ENCODE data around the gene PRRC2B.

PRRC2B gene

GRCh38 chr9:131481441-131482342 lies 87.8 kb downstream of the PRRC2B start:
- no peaks in the 10 kb centered on the region for H3K9me3 ChIP-seq (ENCODE audit: control insufficient read depth in 5 of 5, low read length in 5 of 5)
- H3K4me1 ChIP-seq (ENCODE audit: control insufficient read depth in 5 of 5, insufficient read depth in 5 of 5, low read length in 5 of 5) = peaks cover 0 to 4% (median 0%) of the 10 kb centered on the region in 5 donors
- H3K27me3 ChIP-seq (ENCODE audit: control insufficient read depth in 5 of 5, insufficient read depth in 4 of 5, low read length in 5 of 5) = no peaks in the 10 kb centered on the region
- peaks cover 4 to 96% (median 89%) of the 10 kb centered on the region in 5 donors for H3K36me3 ChIP-seq (ENCODE audit: control insufficient read depth in 5 of 5, insufficient read depth in 5 of 5, low read length in 5 of 5)
- no peak overlapping the region for H3K27ac ChIP-seq (ENCODE audit: low read depth, low read length)
- no peak overlapping the region for H3K9ac ChIP-seq (ENCODE audit: low read length in 5 of 5)
- H3K4me3 ChIP-seq (ENCODE audit: low read depth in 1 of 5, low read length in 5 of 5) = no peak overlapping the region

DNA sequence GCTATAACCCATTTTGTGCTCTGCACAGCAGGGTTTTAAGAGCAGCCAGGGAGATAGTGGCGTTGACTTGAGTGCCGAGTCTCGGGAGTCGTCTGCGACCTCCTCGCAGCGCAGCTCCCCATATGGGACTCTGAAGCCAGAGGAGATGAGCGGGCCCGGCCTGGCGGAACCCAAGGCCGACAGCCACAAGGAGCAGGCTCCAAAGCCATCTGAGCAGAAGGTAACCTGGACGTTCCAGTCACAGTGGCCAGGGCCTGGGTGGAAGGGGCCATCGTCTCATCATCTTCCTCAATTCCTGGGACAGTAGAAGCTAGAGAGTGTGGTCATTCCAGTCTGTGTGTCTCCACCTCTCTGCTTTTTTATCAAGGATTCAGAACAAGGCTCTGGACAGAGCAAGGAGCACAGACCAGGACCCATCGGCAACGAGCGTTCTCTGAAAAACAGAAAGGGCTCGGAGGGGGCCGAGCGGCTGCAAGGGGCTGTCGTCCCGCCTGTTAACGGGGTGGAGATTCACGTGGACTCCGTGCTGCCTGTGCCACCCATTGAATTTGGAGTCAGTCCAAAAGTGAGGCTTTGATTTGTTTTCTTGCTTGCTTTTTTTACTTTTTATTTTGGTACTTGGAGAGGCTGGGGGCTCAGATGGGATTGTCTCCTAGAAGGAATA lies 88.6 kb downstream of the PRRC2B start:
- Histone ChIP-seq H3K9ac (ENCODE audit: low read length in 5 of 5) (no peak overlapping the region), H3K27me3 (ENCODE audit: control insufficient read depth in 5 of 5, insufficient read depth in 4 of 5, low read length in 5 of 5) (no peaks in the 10 kb centered on the region), H3K4me3 (ENCODE audit: low read depth in 1 of 5, low read length in 5 of 5) (no peak overlapping the region), H3K36me3 (ENCODE audit: control insufficient read depth in 5 of 5, insufficient read depth in 5 of 5, low read length in 5 of 5) (peaks cover 4 to 96% (median 89%) of the 10 kb centered on the region in 5 donors), H3K4me1 (ENCODE audit: control insufficient read depth in 5 of 5, insufficient read depth in 5 of 5, low read length in 5 of 5) (peaks cover 0 to 4% (median 0%) of the 10 kb centered on the region in 5 donors), H3K9me3 (ENCODE audit: control insufficient read depth in 5 of 5, low read length in 5 of 5) (no peaks in the 10 kb centered on the region), H3K27ac (ENCODE audit: low read depth, low read length) (no peak overlapping the region)

- H3K27me3 ChIP-seq (ENCODE audit: control insufficient read depth in 5 of 5, insufficient read depth in 4 of 5, low read length in 5 of 5) = no peaks in the 10 kb centered on the region
- no peak overlapping the region for H3K27ac ChIP-seq (ENCODE audit: low read depth, low read length)
- H3K4me3 ChIP-seq (ENCODE audit: low read depth in 1 of 5, low read length in 5 of 5) = no peak overlapping the region
- peaks cover 0 to 4% (median 0%) of the 10 kb centered on the region in 5 donors for H3K4me1 ChIP-seq (ENCODE audit: control insufficient read depth in 5 of 5, insufficient read depth in 5 of 5, low read length in 5 of 5)
- no peaks in the 10 kb centered on the region for H3K9me3 ChIP-seq (ENCODE audit: control insufficient read depth in 5 of 5, low read length in 5 of 5)
- H3K9ac ChIP-seq (ENCODE audit: low read length in 5 of 5) = no peak overlapping the region
- H3K36me3 ChIP-seq (ENCODE audit: control insufficient read depth in 5 of 5, insufficient read depth in 5 of 5, low read length in 5 of 5) = peaks cover 4 to 97% (median 90%) of the 10 kb centered on the region in 5 donors
These were observed 89.6 kb downstream of the PRRC2B start for GRCh38 chr9:131483319-131484050.

- Histone ChIP-seq H3K9ac (ENCODE audit: low read length in 5 of 5) (no peak overlapping the region), H3K4me3 (ENCODE audit: low read depth in 1 of 5, low read length in 5 of 5) (no peak overlapping the region), H3K27me3 (ENCODE audit: control insufficient read depth in 5 of 5, insufficient read depth in 4 of 5, low read length in 5 of 5) (no peaks in the 10 kb centered on the region), H3K9me3 (ENCODE audit: control insufficient read depth in 5 of 5, low read length in 5 of 5) (no peaks in the 10 kb centered on the region), H3K36me3 (ENCODE audit: control insufficient read depth in 5 of 5, insufficient read depth in 5 of 5, low read length in 5 of 5) (peaks cover 4 to 97% (median 90%) of the 10 kb centered on the region in 5 donors), H3K4me1 (ENCODE audit: control insufficient read depth in 5 of 5, insufficient read depth in 5 of 5, low read length in 5 of 5) (peaks cover 0 to 4% (median 0%) of the 10 kb centered on the region in 5 donors), H3K27ac (ENCODE audit: low read depth, low read length) (no peak overlapping the region)
These were observed 90.2 kb downstream of the PRRC2B start for GRCh38 chr9:131484051-131484445.

DNA sequence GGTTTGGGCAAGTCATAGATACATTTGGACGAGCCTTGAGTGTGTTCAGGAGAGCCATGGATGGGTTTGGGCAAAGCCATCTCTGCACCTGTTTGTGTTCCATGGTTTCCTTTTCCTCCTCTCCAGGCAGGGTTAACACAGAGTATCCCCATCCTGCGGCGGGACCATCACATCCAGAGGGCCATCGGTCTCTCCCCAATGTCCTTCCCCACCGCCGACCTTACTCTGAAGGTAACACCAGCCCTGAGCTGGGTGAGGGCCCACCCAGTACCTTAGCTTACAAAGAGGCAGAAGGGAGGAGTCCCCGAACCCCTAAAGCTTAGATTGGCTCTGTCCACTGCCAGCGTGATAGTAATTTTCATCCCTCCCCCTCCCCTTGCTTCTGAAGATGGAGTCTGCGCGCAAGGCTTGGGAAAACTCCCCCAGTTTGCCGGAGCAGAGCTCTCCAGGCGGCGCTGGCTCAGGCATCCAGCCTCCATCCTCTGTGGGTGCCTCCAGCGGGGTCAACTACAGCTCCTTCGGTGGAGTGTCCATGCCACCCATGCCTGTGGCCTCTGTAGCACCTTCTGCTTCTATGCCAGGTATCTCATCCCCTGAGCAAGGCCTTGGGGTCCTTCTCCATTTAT lies 90.8 kb downstream of the PRRC2B start:
- no peak overlapping the region for H3K4me3 ChIP-seq (ENCODE audit: low read depth in 1 of 5, low read length in 5 of 5)
- H3K9ac ChIP-seq (ENCODE audit: low read length in 5 of 5) = no peak overlapping the region
- H3K27ac ChIP-seq (ENCODE audit: low read depth, low read length) = no peak overlapping the region

GRCh38 chr9:131485206-131485605 lies 91.3 kb downstream of the PRRC2B start:
- H3K36me3 ChIP-seq (ENCODE audit: control insufficient read depth in 5 of 5, insufficient read depth in 5 of 5, low read length in 5 of 5) = peaks cover 0 to 97% (median 90%) of the 10 kb centered on the region in 5 donors

More for the DNA sequence above, 90.8 kb downstream of the PRRC2B start:
- no peaks in the 10 kb centered on the region for H3K9me3 ChIP-seq (ENCODE audit: control insufficient read depth in 5 of 5, low read length in 5 of 5)
- peaks cover under 1 to 97% (median 90%) of the 10 kb centered on the region in 5 donors for H3K36me3 ChIP-seq (ENCODE audit: control insufficient read depth in 5 of 5, insufficient read depth in 5 of 5, low read length in 5 of 5)
- H3K4me1 ChIP-seq (ENCODE audit: control insufficient read depth in 5 of 5, insufficient read depth in 5 of 5, low read length in 5 of 5) = peaks cover 0 to 4% (median 0%) of the 10 kb centered on the region in 5 donors
- no peaks in the 10 kb centered on the region for H3K27me3 ChIP-seq (ENCODE audit: control insufficient read depth in 5 of 5, insufficient read depth in 4 of 5, low read length in 5 of 5)

DNA sequence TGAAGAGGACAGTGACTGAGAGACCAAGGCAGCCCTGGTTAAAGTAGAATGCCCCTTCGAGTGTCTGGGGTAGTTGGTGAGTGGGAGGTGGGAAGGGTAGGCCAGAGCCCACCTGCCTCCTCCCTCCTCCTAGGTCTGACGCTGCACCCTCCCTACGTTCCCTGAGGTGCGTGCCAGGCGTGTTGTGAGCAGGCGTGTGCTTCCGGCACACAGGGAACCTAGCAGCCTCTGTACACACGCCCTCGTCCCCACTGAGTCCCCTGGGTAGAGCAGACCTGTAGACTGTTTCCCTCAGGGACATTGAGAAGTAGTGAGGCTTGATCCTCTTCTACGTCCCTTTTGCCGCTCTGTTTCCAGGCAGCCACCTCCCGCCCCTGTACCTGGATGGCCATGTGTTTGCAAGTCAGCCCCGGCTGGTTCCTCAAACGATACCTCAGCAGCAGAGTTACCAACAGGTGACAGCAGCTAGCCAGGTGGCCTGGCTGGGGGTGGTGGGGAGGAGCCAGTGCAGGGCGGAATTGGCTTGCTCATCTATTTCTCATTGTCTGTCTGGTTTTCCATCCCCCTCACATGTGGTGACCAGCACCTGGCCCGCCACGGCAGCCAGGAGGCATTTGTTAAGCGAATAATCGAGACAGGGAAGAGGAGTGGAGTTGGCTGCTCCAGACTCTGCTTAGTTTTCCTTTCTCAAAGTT lies 92.0 kb downstream of the PRRC2B start:
- H3K4me3 ChIP-seq (ENCODE audit: low read depth in 1 of 5, low read length in 5 of 5) = no peak overlapping the region
- peaks cover 0 to 97% (median 95%) of the 10 kb centered on the region in 5 donors for H3K36me3 ChIP-seq (ENCODE audit: control insufficient read depth in 5 of 5, insufficient read depth in 5 of 5, low read length in 5 of 5)
- no peak overlapping the region for H3K9ac ChIP-seq (ENCODE audit: low read length in 5 of 5)
- no peak overlapping the region for H3K27ac ChIP-seq (ENCODE audit: low read depth, low read length)
- no peaks in the 10 kb centered on the region for H3K9me3 ChIP-seq (ENCODE audit: control insufficient read depth in 5 of 5, low read length in 5 of 5)
- peaks cover 0 to 4% (median 0%) of the 10 kb centered on the region in 5 donors for H3K4me1 ChIP-seq (ENCODE audit: control insufficient read depth in 5 of 5, insufficient read depth in 5 of 5, low read length in 5 of 5)
- H3K27me3 ChIP-seq (ENCODE audit: control insufficient read depth in 5 of 5, insufficient read depth in 4 of 5, low read length in 5 of 5) = no peaks in the 10 kb centered on the region

More at GRCh38 chr9:131485206-131485605, 91.3 kb downstream of the PRRC2B start:
- no peak overlapping the region for H3K27ac ChIP-seq (ENCODE audit: low read depth, low read length)
- H3K9ac ChIP-seq (ENCODE audit: low read length in 5 of 5) = no peak overlapping the region
- H3K4me1 ChIP-seq (ENCODE audit: control insufficient read depth in 5 of 5, insufficient read depth in 5 of 5, low read length in 5 of 5) = peaks cover 0 to 4% (median 0%) of the 10 kb centered on the region in 5 donors
- H3K9me3 ChIP-seq (ENCODE audit: control insufficient read depth in 5 of 5, low read length in 5 of 5) = no peaks in the 10 kb centered on the region
- H3K4me3 ChIP-seq (ENCODE audit: low read depth in 1 of 5, low read length in 5 of 5) = no peak overlapping the region
- H3K27me3 ChIP-seq (ENCODE audit: control insufficient read depth in 5 of 5, insufficient read depth in 4 of 5, low read length in 5 of 5) = no peaks in the 10 kb centered on the region

DNA sequence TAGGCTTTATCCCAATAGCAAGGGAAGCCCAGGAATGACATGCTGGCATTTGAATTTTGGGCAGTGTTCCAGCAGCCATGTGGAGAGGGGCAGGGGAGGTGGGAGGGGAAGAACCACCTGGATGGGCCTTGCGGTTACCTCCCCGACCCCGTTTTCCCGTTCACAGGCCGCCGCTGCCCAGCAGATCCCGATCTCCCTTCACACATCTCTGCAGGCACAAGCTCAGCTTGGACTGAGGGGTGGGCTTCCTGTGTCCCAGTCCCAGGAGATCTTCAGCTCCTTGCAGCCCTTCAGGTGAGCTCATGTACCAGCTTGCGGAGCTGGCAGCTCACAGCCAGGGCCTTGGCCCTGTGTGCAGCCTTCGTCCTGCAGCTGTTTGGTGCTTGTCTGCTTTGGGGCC lies 93.1 kb downstream of the PRRC2B start:
- H3K36me3 ChIP-seq (ENCODE audit: control insufficient read depth in 5 of 5, insufficient read depth in 5 of 5, low read length in 5 of 5) = peaks cover 0 to 100% (median 99%) of the 10 kb centered on the region in 5 donors
- H3K9ac ChIP-seq (ENCODE audit: low read length in 5 of 5) = no peak overlapping the region
- H3K9me3 ChIP-seq (ENCODE audit: control insufficient read depth in 5 of 5, low read length in 5 of 5) = no peaks in the 10 kb centered on the region
- no peak overlapping the region for H3K4me3 ChIP-seq (ENCODE audit: low read depth in 1 of 5, low read length in 5 of 5)
- H3K27me3 ChIP-seq (ENCODE audit: control insufficient read depth in 5 of 5, insufficient read depth in 4 of 5, low read length in 5 of 5) = no peaks in the 10 kb centered on the region
- H3K4me1 ChIP-seq (ENCODE audit: control insufficient read depth in 5 of 5, insufficient read depth in 5 of 5, low read length in 5 of 5) = peaks cover 0 to 4% (median 0%) of the 10 kb centered on the region in 5 donors
- no peak overlapping the region for H3K27ac ChIP-seq (ENCODE audit: low read depth, low read length)

- peaks cover 0 to 4% (median 0%) of the 10 kb centered on the region in 5 donors for H3K4me1 ChIP-seq (ENCODE audit: control insufficient read depth in 5 of 5, insufficient read depth in 5 of 5, low read length in 5 of 5)
- H3K36me3 ChIP-seq (ENCODE audit: control insufficient read depth in 5 of 5, insufficient read depth in 5 of 5, low read length in 5 of 5) = peaks cover 0 to 100% (median 99%) of the 10 kb centered on the region in 5 donors
- H3K9me3 ChIP-seq (ENCODE audit: control insufficient read depth in 5 of 5, low read length in 5 of 5) = no peaks in the 10 kb centered on the region
- H3K27ac ChIP-seq (ENCODE audit: low read depth, low read length) = no peak overlapping the region
- no peaks in the 10 kb centered on the region for H3K27me3 ChIP-seq (ENCODE audit: control insufficient read depth in 5 of 5, insufficient read depth in 4 of 5, low read length in 5 of 5)
- H3K4me3 ChIP-seq (ENCODE audit: low read depth in 1 of 5, low read length in 5 of 5) = no peak overlapping the region
- no peak overlapping the region for H3K9ac ChIP-seq (ENCODE audit: low read length in 5 of 5)
These were observed 93.7 kb downstream of the PRRC2B start for GRCh38 chr9:131487621-131488031.

All from subcutaneous abdominal adipose tissue (tissue), 5 donors.